HEK293 (cell line): ENCODE data around the gene ZGLP1.

ENCODE experiments used
- CTCF ChIA-PET: fragments of 350-600 bp; formaldehyde crosslinking; extraction: SDS; loops from one replicate; lab custom pipeline; 2021; ENCODE audit warnings: antibody characterized with exemption; lab: Yijun Ruan, JAX
- POLR2A ChIA-PET: fragments of 300-600 bp; formaldehyde crosslinking; extraction: SDS; loops from one replicate; lab custom pipeline; 2020; ENCODE audit warnings: antibody characterized with exemption, inconsistent platforms; lab: Yijun Ruan, JAX
- H3K27ac ChIP-seq: fragments of 200-500 bp; sonication (Bioruptor generic); 2 replicates; pipeline ENCODE4 v1.5.1; 2014; ENCODE audit warnings: low read depth, low read length, control low read depth, inconsistent platforms; ENCODE audit errors: extremely low read depth
- H3K36me3 ChIP-seq, 2 experiments: fragments of 200-500 bp in 1 of 2; sonication (Bioruptor generic) in 1 of 2; 1 replicate in 1 of 2; 2 replicates in 1 of 2; pipeline ENCODE4 v1.5.1; 2014 to 2017; ENCODE audit warnings: inconsistent platforms in 2 of 2, low read length in 2 of 2; ENCODE audit not compliant: control insufficient read depth in 2 of 2, insufficient read depth in 1 of 2
- H3K4me1 ChIP-seq: fragments of 200-500 bp; sonication (Bioruptor generic); 2 replicates; pipeline ENCODE4 v1.5.1; 2014; ENCODE audit warnings: mild to moderate bottlenecking, low read length, inconsistent platforms; ENCODE audit not compliant: control insufficient read depth, insufficient read depth
- H3K4me3 ChIP-seq: 2 replicates; pipeline ENCODE4 v1.5.1; 2011; ENCODE audit warnings: low read depth, mild to moderate bottlenecking, control low read depth, low read length, moderate library complexity
- H3K9me3 ChIP-seq: fragments of 200-500 bp; sonication (Bioruptor generic); 2 replicates; pipeline ENCODE4 v1.5.1; 2014; ENCODE audit warnings: low read depth, low read length, inconsistent platforms; ENCODE audit not compliant: control insufficient read depth, insufficient read depth
- EGR2 ChIP-seq: fragments of 450-650 bp; formaldehyde crosslinking; IDR thresholded peaks from 2 replicates; pipeline ENCODE4 v1.5.1; 2016; ENCODE audit warnings: low read depth, missing biosample characterization, missing genetic modification characterization
- KLF1 ChIP-seq: fragments of 450-650 bp; formaldehyde crosslinking; IDR thresholded peaks from 2 replicates; pipeline ENCODE4 v1.5.1; 2016; ENCODE audit warnings: missing biosample characterization, missing genetic modification characterization
- KLF8 ChIP-seq: fragments of 450-650 bp; formaldehyde crosslinking; IDR thresholded peaks from 2 replicates; pipeline ENCODE4 v1.5.1; 2016; ENCODE audit warnings: missing biosample characterization, missing genetic modification characterization
- KLF9 ChIP-seq: fragments of 450-650 bp; formaldehyde crosslinking; IDR thresholded peaks from 2 replicates; pipeline ENCODE4 v1.5.1; 2016; ENCODE audit warnings: missing biosample characterization, missing genetic modification characterization, low read depth
- SCRT1 ChIP-seq: fragments of 450-650 bp; formaldehyde crosslinking; IDR thresholded peaks from 2 replicates; pipeline ENCODE4 v1.5.1; 2016; ENCODE audit warnings: missing biosample characterization, missing genetic modification characterization, borderline replicate concordance
- TRIM28 ChIP-seq: IDR thresholded peaks from 2 replicates; pipeline ENCODE4 v1.6.1; 2011; ENCODE audit warnings: low read length, control low read depth, borderline replicate concordance
- ZNF114 ChIP-seq: fragments of 450-650 bp; formaldehyde crosslinking; IDR thresholded peaks from 2 replicates; pipeline ENCODE4 v1.5.0; 2017; ENCODE audit warnings: missing biosample characterization, missing genetic modification characterization
- ZNF138 ChIP-seq: fragments of 450-650 bp; formaldehyde crosslinking; IDR thresholded peaks from 2 replicates; pipeline ENCODE4 v1.5.1; 2016; ENCODE audit warnings: missing biosample characterization, missing genetic modification characterization, borderline replicate concordance
- ZNF175 ChIP-seq: fragments of 450-650 bp; formaldehyde crosslinking; IDR thresholded peaks from 2 replicates; pipeline ENCODE4 v1.5.1; 2016; ENCODE audit warnings: missing biosample characterization, missing genetic modification characterization
- ZNF221 ChIP-seq: fragments of 450-650 bp; formaldehyde crosslinking; IDR thresholded peaks from 2 replicates; pipeline ENCODE4 v1.5.1; 2017; ENCODE audit warnings: missing biosample characterization, missing genetic modification characterization, borderline replicate concordance
- ZNF239 ChIP-seq: fragments of 450-650 bp; formaldehyde crosslinking; IDR thresholded peaks from 2 replicates; pipeline ENCODE4 v1.5.1; 2016; ENCODE audit warnings: missing biosample characterization, missing genetic modification characterization
- ZNF341 ChIP-seq: fragments of 450-650 bp; formaldehyde crosslinking; IDR thresholded peaks from 2 replicates; pipeline ENCODE4; 2016; ENCODE audit warnings: low read depth, missing biosample characterization, missing genetic modification characterization
- ZNF350 ChIP-seq: fragments of 450-650 bp; formaldehyde crosslinking; IDR thresholded peaks from 2 replicates; pipeline ENCODE4 v1.5.0; 2017; ENCODE audit warnings: missing biosample characterization, mild to moderate bottlenecking, missing genetic modification characterization
- ZNF366 ChIP-seq: fragments of 450-650 bp; formaldehyde crosslinking; conservative IDR thresholded peaks from 2 replicates; pipeline ENCODE4 v1.5.1; 2016; ENCODE audit warnings: missing biosample characterization, missing genetic modification characterization
- ZNF394 ChIP-seq: fragments of 450-650 bp; formaldehyde crosslinking; IDR thresholded peaks from 2 replicates; pipeline ENCODE4 v1.5.1; 2016; ENCODE audit warnings: missing biosample characterization, missing genetic modification characterization, mild to moderate bottlenecking, moderate library complexity, borderline replicate concordance
- ZNF426 ChIP-seq: fragments of 450-650 bp; formaldehyde crosslinking; IDR thresholded peaks from 2 replicates; pipeline ENCODE4 v1.5.1; 2017; ENCODE audit warnings: missing biosample characterization, missing genetic modification characterization, mild to moderate bottlenecking, inconsistent platforms, moderate library complexity
- ZNF48 ChIP-seq: fragments of 450-650 bp; formaldehyde crosslinking; IDR thresholded peaks from 2 replicates; pipeline ENCODE4 v1.5.1; 2016; ENCODE audit warnings: missing biosample characterization, missing genetic modification characterization
- ZNF501 ChIP-seq: fragments of 450-650 bp; formaldehyde crosslinking; IDR thresholded peaks from 2 replicates; pipeline ENCODE4 v1.5.1; 2016; ENCODE audit warnings: missing biosample characterization, missing genetic modification characterization
- ZNF514 ChIP-seq: fragments of 450-650 bp; formaldehyde crosslinking; IDR thresholded peaks from 2 replicates; pipeline ENCODE4 v1.5.1; 2016; ENCODE audit warnings: missing biosample characterization, missing genetic modification characterization
- ZNF560 ChIP-seq: fragments of 450-650 bp; formaldehyde crosslinking; IDR thresholded peaks from 2 replicates; pipeline ENCODE4 v1.5.1; 2017; ENCODE audit warnings: missing biosample characterization, missing genetic modification characterization, borderline replicate concordance
- ZNF571 ChIP-seq: fragments of 450-650 bp; formaldehyde crosslinking; IDR thresholded peaks from 2 replicates; pipeline ENCODE4 v1.5.0; 2017; ENCODE audit warnings: missing biosample characterization, missing genetic modification characterization
- ZNF585B ChIP-seq: fragments of 450-650 bp; formaldehyde crosslinking; IDR thresholded peaks from 2 replicates; pipeline ENCODE4 v1.5.1; 2016; ENCODE audit warnings: missing biosample characterization, missing genetic modification characterization
- ZNF624 ChIP-seq: fragments of 450-650 bp; formaldehyde crosslinking; IDR thresholded peaks from 2 replicates; pipeline ENCODE4 v1.5.1; 2017; ENCODE audit warnings: missing biosample characterization, missing genetic modification characterization
- ZNF654 ChIP-seq: fragments of 450-650 bp; formaldehyde crosslinking; IDR thresholded peaks from 2 replicates; pipeline ENCODE4 v1.5.1; 2016; ENCODE audit warnings: low read depth, missing biosample characterization, missing genetic modification characterization
- ZNF660 ChIP-seq: fragments of 450-650 bp; IDR thresholded peaks from 2 replicates; pipeline ENCODE4 v1.5.1; 2018; ENCODE audit warnings: missing biosample characterization, mild to moderate bottlenecking, missing genetic modification characterization
- ZNF677 ChIP-seq: fragments of 450-650 bp; IDR thresholded peaks from 2 replicates; pipeline ENCODE4 v1.5.0; 2018; ENCODE audit warnings: missing biosample characterization, mild to moderate bottlenecking, missing genetic modification characterization, moderate library complexity
- ZNF843 ChIP-seq: fragments of 450-650 bp; formaldehyde crosslinking; IDR thresholded peaks from 2 replicates; pipeline ENCODE4 v1.5.1; 2016; ENCODE audit warnings: missing biosample characterization, missing genetic modification characterization
- TF ChIP-seq, protein P1 (sequence below): fragments of 450-650 bp; formaldehyde crosslinking; IDR thresholded peaks from 2 replicates; pipeline ENCODE4 v1.5.1; 2016; ENCODE audit warnings: missing biosample characterization, missing genetic modification characterization
- TF ChIP-seq, protein P2 (sequence below): fragments of 450-650 bp; IDR thresholded peaks from 2 replicates; pipeline ENCODE4 v1.5.1; 2018; ENCODE audit warnings: missing biosample characterization, mild to moderate bottlenecking, missing genetic modification characterization
- TF ChIP-seq, protein P3 (sequence below): sonication (generic); formaldehyde crosslinking; IDR thresholded peaks from 2 replicates; pipeline ENCODE4 v1.8.1; 2022; ENCODE audit warnings: mild to moderate bottlenecking, moderate library complexity, missing genetic modification reagents
- TF ChIP-seq, protein P4 (sequence below): fragments of 450-650 bp; formaldehyde crosslinking; IDR thresholded peaks from 2 replicates; pipeline ENCODE4 v1.5.1; 2016; ENCODE audit warnings: missing biosample characterization, missing genetic modification characterization

The ZGLP1 gene

DNA sequence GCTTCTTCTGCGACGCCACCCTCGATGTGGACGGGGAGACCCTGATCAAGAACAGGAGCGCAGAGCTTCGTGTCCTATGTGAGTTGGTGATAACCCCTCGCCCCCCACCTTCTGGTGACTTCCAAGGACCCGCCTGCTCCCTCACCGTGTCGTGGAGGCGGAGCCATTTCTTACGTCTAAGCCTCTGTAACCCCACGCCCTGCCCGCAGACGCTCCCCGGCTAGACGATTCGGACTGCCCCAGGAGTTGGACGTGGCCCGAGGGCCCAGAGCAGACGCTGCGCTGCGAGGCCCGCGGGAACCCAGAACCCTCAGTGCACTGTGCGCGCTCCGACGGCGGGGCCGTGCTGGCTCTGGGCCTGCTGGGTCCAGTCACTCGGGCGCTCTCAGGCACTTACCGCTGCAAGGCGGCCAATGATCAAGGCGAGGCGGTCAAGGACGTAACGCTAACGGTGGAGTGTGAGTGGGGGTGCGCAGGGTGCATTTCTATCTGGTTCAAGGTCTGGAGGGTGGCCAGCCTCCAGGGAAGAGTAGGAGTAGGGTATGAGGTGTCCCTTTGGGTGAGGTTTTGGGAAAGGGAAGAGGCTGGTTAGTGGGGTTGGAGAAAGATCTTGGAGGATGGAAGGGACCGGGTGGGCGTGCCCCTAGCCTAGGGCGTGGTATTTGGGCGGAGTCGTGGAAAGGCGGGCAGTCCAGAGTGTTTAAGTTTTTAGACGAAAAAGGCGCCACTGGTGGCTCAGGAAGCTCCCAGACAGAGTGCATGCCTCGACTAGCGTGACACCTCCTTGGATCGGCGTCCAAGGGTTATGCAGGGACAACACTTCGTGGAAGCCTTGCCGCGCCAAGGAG lies 16.6 kb downstream of the ZGLP1 start (continued):
- TF ChIP-seq ZNF654 (tag by site-specific recombination) (no peak), KLF1 (tag by site-specific recombination) (peak; percentile 95), ZNF501 (tag by site-specific recombination) (no peak), ZNF560 (no peak), ZNF341 (tag by site-specific recombination) (no peak), KLF8 (tag by site-specific recombination) (peak; percentile 93), ZNF394 (no peak), SCRT1 (tag by site-specific recombination) (no peak), ZNF114 (tag by site-specific recombination) (no peak), ZNF138 (tag by site-specific recombination) (no peak), ZNF221 (tag by site-specific recombination) (no peak), KLF9 (peak; percentile 53), EGR2 (tag by site-specific recombination) (no peak), ZNF514 (no peak), ZNF48 (no peak)

DNA sequence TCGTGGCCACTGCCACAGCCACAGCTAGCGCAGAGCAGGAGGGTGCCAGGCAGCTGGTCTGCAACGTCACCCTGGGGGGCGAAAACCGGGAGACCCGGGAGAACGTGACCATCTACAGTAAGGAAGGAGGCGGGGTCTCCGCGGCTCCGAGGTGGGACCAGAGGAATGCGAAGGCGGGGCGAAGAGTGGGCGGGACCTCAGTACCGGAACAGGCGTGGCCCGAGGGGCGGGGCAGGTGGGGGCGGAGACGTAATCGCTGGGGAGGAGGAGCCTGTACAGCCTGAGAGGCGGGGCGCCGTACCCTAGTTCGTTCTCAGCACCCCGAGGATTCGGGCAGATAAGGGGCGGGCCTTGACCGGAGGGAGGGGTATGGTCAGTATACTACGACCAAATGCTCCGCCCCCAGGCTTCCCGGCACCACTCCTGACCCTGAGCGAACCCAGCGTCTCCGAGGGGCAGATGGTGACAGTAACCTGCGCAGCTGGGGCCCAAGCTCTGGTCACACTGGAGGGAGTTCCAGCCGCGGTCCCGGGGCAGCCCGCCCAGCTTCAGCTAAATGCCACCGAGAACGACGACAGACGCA lies 17.3 kb downstream of the ZGLP1 start:
- ChIA-PET POLR2A (interaction anchor here (1.0 to 2.0 kb wide), 7 partner anchors 13 to 88 kb away, joined by 3 to 13 read pairs (median 7); partner anchors contain the start of genes ICAM1, RAVER1 and TYK2), CTCF (interaction anchor here (0.7 to 1.9 kb wide), 5 partner anchors 9 to 42 kb away, joined by 3 to 6 read pairs (median 4); no protein-coding TSS in a partner anchor)
- Histone ChIP-seq H3K4me1 (peaks cover 4% of the 10 kb centered on the region; the same call in 1 of the 2 replicates), H3K4me3 (peak overlapping the region; percentile 43), H3K9me3 (no peaks in the 10 kb centered on the region), H3K36me3 (peaks cover 0 to 5% of the 10 kb centered on the region in 2 experiments; a peak in 1 of 3 replicates), H3K27ac (peak overlapping the region; percentile 6; the same call in 1 of the 2 replicates)
- TF ChIP-seq ZNF366 (tag by site-specific recombination) (no peak), ZNF350 (no peak), ZNF239 (tag by site-specific recombination) (no peak), ZNF585B (tag by site-specific recombination) (no peak), ZNF843 (tag by site-specific recombination) (no peak), ZNF501 (tag by site-specific recombination) (no peak), ZNF624 (tag by site-specific recombination) (no peak), ZNF571 (tag by site-specific recombination) (no peak), ZNF175 (tag by site-specific recombination) (no peak), KLF9 (peak; percentile 98), ZNF426 (tag by site-specific recombination) (no peak), TRIM28 (no peak), ZNF677 (no peak), ZNF660 (tag by site-specific recombination) (no peak)
- TF ChIP-seq, protein P1, sequence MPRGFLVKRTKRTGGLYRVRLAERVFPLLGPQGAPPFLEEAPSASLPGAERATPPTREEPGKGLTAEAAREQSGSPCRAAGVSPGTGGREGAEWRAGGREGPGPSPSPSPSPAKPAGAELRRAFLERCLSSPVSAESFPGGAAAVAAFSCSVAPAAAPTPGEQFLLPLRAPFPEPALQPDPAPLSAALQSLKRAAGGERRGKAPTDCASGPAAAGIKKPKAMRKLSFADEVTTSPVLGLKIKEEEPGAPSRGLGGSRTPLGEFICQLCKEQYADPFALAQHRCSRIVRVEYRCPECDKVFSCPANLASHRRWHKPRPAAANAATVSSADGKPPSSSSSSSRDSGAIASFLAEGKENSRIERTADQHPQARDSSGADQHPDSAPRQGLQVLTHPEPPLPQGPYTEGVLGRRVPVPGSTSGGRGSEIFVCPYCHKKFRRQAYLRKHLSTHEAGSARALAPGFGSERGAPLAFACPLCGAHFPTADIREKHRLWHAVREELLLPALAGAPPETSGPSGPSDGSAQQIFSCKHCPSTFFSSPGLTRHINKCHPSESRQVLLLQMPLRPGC (tag by site-specific recombination), result peak; percentile 68
- TF ChIP-seq, protein P2, sequence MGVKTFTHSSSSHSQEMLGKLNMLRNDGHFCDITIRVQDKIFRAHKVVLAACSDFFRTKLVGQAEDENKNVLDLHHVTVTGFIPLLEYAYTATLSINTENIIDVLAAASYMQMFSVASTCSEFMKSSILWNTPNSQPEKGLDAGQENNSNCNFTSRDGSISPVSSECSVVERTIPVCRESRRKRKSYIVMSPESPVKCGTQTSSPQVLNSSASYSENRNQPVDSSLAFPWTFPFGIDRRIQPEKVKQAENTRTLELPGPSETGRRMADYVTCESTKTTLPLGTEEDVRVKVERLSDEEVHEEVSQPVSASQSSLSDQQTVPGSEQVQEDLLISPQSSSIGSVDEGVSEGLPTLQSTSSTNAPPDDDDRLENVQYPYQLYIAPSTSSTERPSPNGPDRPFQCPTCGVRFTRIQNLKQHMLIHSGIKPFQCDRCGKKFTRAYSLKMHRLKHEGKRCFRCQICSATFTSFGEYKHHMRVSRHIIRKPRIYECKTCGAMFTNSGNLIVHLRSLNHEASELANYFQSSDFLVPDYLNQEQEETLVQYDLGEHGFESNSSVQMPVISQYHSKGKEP (tag by site-specific recombination), result no peak
- TF ChIP-seq, protein P3, sequence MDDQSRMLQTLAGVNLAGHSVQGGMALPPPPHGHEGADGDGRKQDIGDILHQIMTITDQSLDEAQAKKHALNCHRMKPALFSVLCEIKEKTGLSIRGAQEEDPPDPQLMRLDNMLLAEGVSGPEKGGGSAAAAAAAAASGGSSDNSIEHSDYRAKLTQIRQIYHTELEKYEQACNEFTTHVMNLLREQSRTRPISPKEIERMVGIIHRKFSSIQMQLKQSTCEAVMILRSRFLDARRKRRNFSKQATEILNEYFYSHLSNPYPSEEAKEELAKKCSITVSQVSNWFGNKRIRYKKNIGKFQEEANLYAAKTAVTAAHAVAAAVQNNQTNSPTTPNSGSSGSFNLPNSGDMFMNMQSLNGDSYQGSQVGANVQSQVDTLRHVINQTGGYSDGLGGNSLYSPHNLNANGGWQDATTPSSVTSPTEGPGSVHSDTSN (CRISPR knock-in tag), result no peak
- TF ChIP-seq, protein P4, sequence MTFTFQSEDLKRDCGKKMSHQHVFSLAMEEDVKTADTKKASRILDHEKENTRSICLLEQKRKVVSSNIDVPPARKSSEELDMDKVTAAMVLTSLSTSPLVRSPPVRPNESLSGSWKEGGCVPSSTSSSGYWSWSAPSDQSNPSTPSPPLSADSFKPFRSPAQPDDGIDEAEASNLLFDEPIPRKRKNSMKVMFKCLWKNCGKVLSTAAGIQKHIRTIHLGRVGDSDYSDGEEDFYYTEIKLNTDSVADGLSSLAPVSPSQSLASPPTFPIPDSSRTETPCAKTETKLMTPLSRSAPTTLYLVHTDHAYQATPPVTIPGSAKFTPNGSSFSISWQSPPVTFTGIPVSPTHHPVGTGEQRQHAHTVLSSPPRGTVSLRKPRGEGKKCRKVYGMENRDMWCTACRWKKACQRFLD (tag by site-specific recombination), result no peak
